Loucy (cell line): Measurements from ENCODE around the gene SUGP2.
A peak's percentile ranks its signal among the peaks of the same experiment; 100 is the strongest.

Experiments used
- H2AFZ ChIP-seq: fragments of 200-600 bp; sonication (generic); 2 replicates; pipeline ENCODE4 v1.6.0; 2016; ENCODE audit warnings: antibody characterized with exemption, mild to moderate bottlenecking, low read length, moderate library complexity
- H3F3A ChIP-seq: fragments of 200-600 bp; 2 replicates; pipeline ENCODE4 v1.6.0; 2016; ENCODE audit warnings: antibody characterized with exemption, low read depth, mild to moderate bottlenecking
- H3K27me3 ChIP-seq: fragments of 200-600 bp; sonication (generic); 2 replicates; pipeline ENCODE4 v1.6.1; 2014; ENCODE audit warnings: low read length, mild to moderate bottlenecking; ENCODE audit not compliant: insufficient read depth, poor library complexity, severe bottlenecking
- H3K36me3 ChIP-seq: fragments of 200-600 bp; sonication (generic); 2 replicates; pipeline ENCODE4 v1.6.1; 2016; ENCODE audit warnings: low read length; ENCODE audit not compliant: insufficient read depth
- H3K4me1 ChIP-seq: fragments of 200-600 bp; sonication (generic); 2 replicates; pipeline ENCODE4 v1.5.1; 2014; ENCODE audit warnings: low read length, mild to moderate bottlenecking; ENCODE audit not compliant: insufficient read depth, poor library complexity, severe bottlenecking
- H3K4me2 ChIP-seq: fragments of 200-600 bp; sonication (generic); 2 replicates; pipeline ENCODE4 v1.6.0; 2014; ENCODE audit warnings: antibody characterized with exemption, low read length, low read depth, mild to moderate bottlenecking; ENCODE audit not compliant: poor library complexity, severe bottlenecking
- H3K4me3 ChIP-seq: fragments of 200-600 bp; sonication (generic); 2 replicates; pipeline ENCODE4 v1.5.1; 2014; ENCODE audit warnings: low read length, mild to moderate bottlenecking, mixed read lengths; ENCODE audit not compliant: poor library complexity, severe bottlenecking
- H3K79me2 ChIP-seq: fragments of 200-600 bp; sonication (generic); 2 replicates; pipeline ENCODE4 v1.6.1; 2014; ENCODE audit warnings: low read length; ENCODE audit not compliant: insufficient read depth
- H3K9ac ChIP-seq: fragments of 200-600 bp; sonication (generic); 2 replicates; pipeline ENCODE4 v1.6.0; 2014; ENCODE audit warnings: mild to moderate bottlenecking, low read depth, low read length, moderate library complexity; ENCODE audit not compliant: poor library complexity, severe bottlenecking
- H3K9me2 ChIP-seq: fragments of 200-600 bp; sonication (generic); replicated peaks from 2 replicates; pipeline ENCODE4 v1.6.1; 2016; ENCODE audit warnings: low read depth, low read length, mixed read lengths
- H3K9me3 ChIP-seq: fragments of 200-600 bp; sonication (generic); 2 replicates; pipeline ENCODE4 v1.6.1; 2014; ENCODE audit warnings: mild to moderate bottlenecking, antibody characterized with exemption, low read length, low read depth; ENCODE audit not compliant: insufficient read depth
- H4K20me1 ChIP-seq: fragments of 200-600 bp; sonication (generic); 2 replicates; pipeline ENCODE4 v1.6.0; 2014; ENCODE audit warnings: antibody characterized with exemption, low read length, mild to moderate bottlenecking; ENCODE audit not compliant: insufficient read depth, poor library complexity, severe bottlenecking
- EZH2phosphoT487 ChIP-seq: fragments of 200-600 bp; IDR thresholded peaks from 2 replicates; pipeline ENCODE4 v1.6.1; 2018; ENCODE audit warnings: antibody characterized with exemption, mild to moderate bottlenecking, moderate library complexity, borderline replicate concordance
- TF ChIP-seq, protein P1 (sequence below): fragments of 200-600 bp; sonication (generic); conservative IDR thresholded peaks from 2 replicates; pipeline ENCODE4 v1.5.1; 2014; ENCODE audit warnings: mild to moderate bottlenecking, antibody characterized with exemption, low read length

The SUGP2 gene

GRCh38 chr19:18972851-18973250 lies 60.5 kb downstream of the SUGP2 start:
- peaks cover 6% of the 10 kb centered on the region for H3K4me1 ChIP-seq
- no peaks in the 10 kb centered on the region for H3K79me2 ChIP-seq
- H3K27me3 ChIP-seq = no peaks in the 10 kb centered on the region
- no peak overlapping the region for H3K9ac ChIP-seq
- no peaks in the 10 kb centered on the region for H3K9me2 ChIP-seq
- no peaks in the 10 kb centered on the region for H3K36me3 ChIP-seq
- no peaks in the 10 kb centered on the region for H4K20me1 ChIP-seq
- H2AFZ ChIP-seq = no peak overlapping the region; the same call in 1 of the 2 replicates
- no peak overlapping the region for H3K4me3 ChIP-seq
- no peak overlapping the region for H3K4me2 ChIP-seq
- no peaks in the 10 kb centered on the region for H3K9me3 ChIP-seq
- no peak for TF ChIP-seq EZH2phosphoT487
- TF ChIP-seq, protein P1, sequence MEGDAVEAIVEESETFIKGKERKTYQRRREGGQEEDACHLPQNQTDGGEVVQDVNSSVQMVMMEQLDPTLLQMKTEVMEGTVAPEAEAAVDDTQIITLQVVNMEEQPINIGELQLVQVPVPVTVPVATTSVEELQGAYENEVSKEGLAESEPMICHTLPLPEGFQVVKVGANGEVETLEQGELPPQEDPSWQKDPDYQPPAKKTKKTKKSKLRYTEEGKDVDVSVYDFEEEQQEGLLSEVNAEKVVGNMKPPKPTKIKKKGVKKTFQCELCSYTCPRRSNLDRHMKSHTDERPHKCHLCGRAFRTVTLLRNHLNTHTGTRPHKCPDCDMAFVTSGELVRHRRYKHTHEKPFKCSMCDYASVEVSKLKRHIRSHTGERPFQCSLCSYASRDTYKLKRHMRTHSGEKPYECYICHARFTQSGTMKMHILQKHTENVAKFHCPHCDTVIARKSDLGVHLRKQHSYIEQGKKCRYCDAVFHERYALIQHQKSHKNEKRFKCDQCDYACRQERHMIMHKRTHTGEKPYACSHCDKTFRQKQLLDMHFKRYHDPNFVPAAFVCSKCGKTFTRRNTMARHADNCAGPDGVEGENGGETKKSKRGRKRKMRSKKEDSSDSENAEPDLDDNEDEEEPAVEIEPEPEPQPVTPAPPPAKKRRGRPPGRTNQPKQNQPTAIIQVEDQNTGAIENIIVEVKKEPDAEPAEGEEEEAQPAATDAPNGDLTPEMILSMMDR = no peak
- H3F3A ChIP-seq = no peaks in the 10 kb centered on the region

GRCh38 chr19:18972301-18972811 lies 61.0 kb downstream of the SUGP2 start:
- H3K36me3 ChIP-seq = no peaks in the 10 kb centered on the region
- no peak overlapping the region for H3K9ac ChIP-seq
- H3K4me3 ChIP-seq = no peak overlapping the region
- no peaks in the 10 kb centered on the region for H3K27me3 ChIP-seq
- H3K9me3 ChIP-seq = no peaks in the 10 kb centered on the region
- H3K9me2 ChIP-seq = no peaks in the 10 kb centered on the region
- no peaks in the 10 kb centered on the region for H3F3A ChIP-seq
- TF ChIP-seq, protein P1 = no peak
- no peak for TF ChIP-seq EZH2phosphoT487
- no peaks in the 10 kb centered on the region for H4K20me1 ChIP-seq
- peak overlapping the region; percentile 68 for H2AFZ ChIP-seq
- no peaks in the 10 kb centered on the region for H3K79me2 ChIP-seq
- H3K4me2 ChIP-seq = no peak overlapping the region
- peaks cover 6% of the 10 kb centered on the region for H3K4me1 ChIP-seq

- Histone ChIP-seq H3K4me1 (peaks cover 8% of the 10 kb centered on the region), H3K4me3 (no peak overlapping the region), H3F3A (no peaks in the 10 kb centered on the region), H3K9me2 (no peaks in the 10 kb centered on the region), H3K4me2 (no peak overlapping the region), H4K20me1 (no peaks in the 10 kb centered on the region), H3K79me2 (no peaks in the 10 kb centered on the region), H3K36me3 (no peaks in the 10 kb centered on the region), H3K9ac (no peak overlapping the region), H3K9me3 (no peaks in the 10 kb centered on the region), H3K27me3 (no peaks in the 10 kb centered on the region), H2AFZ (no peak overlapping the region)
- TF ChIP-seq, protein P1 = no peak
- TF ChIP-seq EZH2phosphoT487 = no peak
Measured at GRCh38 chr19:18969931-18970659, 63.2 kb downstream of the SUGP2 start.
